NCI-H748 (cell line): Measurements from ENCODE around the gene NECTIN4.
"Not testable (repeated sequence)": the region's sequence is repeated elsewhere in the genome, so short reads cannot be mapped to it uniquely, and the experiment has no call there.

Experiments
- DNase-seq: peaks from one replicate; lab custom pipeline; 2025; ENCODE audit not compliant: unreplicated experiment; lab: John Stamatoyannopoulos, UW

NECTIN4 gene

DNA sequence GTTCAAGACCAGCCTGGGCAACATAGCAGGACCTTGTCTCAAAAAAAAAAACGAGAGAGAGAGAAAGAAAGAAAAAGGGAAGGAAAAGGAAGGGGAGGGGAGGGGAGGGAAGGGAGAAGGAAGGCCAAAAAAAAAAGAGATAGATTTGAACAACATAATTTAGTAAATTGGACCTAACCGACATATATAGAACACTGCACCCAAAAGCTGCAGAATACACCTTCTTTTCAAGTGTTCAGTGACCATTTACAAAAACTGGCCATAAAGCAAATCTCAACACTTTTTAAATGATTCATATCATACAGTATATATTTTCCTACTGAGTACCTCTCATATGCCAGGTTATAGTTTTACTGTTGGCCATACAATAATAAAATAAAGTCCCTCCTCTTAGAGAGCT lies 57.5 kb downstream of the NECTIN4 start:
- DNase-seq, result no peak

DNA sequence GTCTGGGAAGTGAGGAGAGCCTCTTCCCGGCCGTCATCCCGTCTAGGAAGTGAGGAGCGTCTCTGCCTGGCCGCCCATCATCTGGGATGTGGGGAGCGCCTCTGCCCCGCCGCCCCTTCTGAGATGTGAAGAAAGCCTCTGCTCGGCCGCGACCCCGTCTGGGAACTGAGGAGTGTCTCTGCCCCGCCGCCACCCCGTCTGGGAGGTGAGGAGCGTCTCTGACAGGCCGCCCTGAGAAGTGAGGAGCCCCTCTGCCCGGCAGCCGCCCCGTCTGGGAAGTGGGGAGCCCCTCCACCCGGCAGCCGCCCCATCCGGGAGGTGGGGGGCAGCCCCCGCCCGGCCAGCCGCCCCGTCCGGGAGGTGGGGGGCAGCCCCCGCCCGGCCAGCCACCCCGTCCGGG lies 59.9 kb downstream of the NECTIN4 start:
- DNase-seq, result not testable (repeated sequence)

GRCh38 chr1:161026954-161027353 lies 62.4 kb downstream of the NECTIN4 start:
- DNase-seq, result not testable (repeated sequence)

GRCh38 chr1:161022432-161022831 lies 66.9 kb downstream of the NECTIN4 start:
- not testable (repeated sequence) for DNase-seq

DNA sequence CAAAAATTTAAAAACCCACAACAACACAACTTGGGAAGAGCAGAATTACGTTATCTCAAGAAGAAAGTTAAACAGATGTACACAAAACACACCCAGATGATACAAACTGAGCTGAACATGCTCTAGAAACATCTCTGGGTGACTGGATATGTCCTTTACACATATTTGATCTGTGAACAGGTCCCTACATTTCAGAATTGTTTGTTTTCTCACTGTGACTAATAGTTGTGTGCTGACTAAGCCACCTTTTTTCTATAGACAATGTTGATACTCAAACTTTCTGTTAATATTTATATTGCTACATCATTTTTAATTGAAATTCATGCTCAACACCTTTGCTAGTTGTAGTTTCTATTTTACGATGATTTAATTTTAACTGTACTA lies 67.4 kb downstream of the NECTIN4 start:
- DNase-seq, result no peak

DNA sequence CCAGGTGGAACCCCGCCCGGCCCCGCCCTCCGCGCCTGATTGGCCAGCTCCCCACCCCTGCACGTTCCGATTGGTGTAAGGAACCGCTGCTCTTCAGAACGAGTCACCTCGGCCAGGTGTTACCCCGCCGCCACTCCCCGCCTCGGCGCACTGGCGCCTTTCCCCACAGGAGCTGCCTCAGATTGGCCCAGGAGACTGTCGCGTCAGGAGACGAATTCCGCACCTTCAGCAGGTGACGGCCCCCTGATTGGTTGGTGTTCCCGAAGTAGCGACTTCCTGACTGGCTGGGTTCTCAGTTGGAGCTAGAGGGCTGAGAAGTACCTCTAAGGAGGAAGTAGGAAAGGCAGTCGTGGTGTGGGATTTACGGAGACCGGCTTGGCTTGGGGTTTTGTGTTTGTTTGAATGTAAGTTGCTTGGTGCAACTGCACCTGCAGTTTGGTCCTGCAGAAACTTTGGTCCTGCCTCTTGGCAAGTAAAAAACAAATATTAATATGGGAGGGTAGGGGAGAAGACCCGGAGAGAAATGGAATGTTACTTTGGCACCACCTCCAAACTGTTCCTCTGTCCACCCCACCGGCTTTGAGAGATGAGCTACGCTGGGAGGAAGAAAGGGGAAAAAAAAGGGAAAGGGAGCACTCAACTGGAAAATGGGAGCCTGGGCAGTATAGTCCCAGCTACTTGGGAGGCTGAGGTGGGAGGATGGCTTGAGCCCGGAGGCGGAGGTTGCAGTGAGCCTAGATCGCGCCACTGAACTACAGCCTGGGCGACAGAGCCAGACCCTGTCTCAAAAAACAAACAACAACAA lies 68.0 kb downstream of the NECTIN4 start:
- peak; percentile 99 for DNase-seq
